HepG2 (cell line): ENCODE data around the gene CFAP73. TPM values are rescaled to one million over a fixed set of nuclear protein-coding genes. Genes with fewer than 3 reads are reported as not detected.
A peak's percentile ranks its signal among the peaks of the same experiment; 100 is the strongest.

Experiments
- ATAC-seq: fragments of 200-7000 bp; cut with Tn5 transposase; 3 replicates; pipeline ENCODE4 v1.9.1; 2020; ENCODE audit warnings: mild to moderate bottlenecking, moderate library complexity
- BruUV-seq: library from RNA; stranded (reverse); fragments of 400-500 nt; replicated peaks from 2 replicates; lab custom pipeline; 2021; lab: Mats Ljungman, UMichigan
- CTCF ChIA-PET: fragments of 300-600 bp; formaldehyde crosslinking; extraction: SDS; loops from one replicate; lab custom pipeline; 2021; ENCODE audit warnings: low total read pairs, inconsistent platforms, low intra/inter-chr PET ratio; lab: Yijun Ruan, JAX
- POLR2A ChIA-PET: fragments of 350-600 bp; sonication (Branson Sonifier 250); formaldehyde crosslinking; loops from one replicate; lab custom pipeline; 2020; ENCODE audit warnings: antibody characterized with exemption, inconsistent platforms; lab: Yijun Ruan, JAX
- DNase-seq: peaks from one replicate; pipeline ENCODE4 v3.0.0-alpha.2; 2015; ENCODE audit warnings: low spot score
- FAIRE-seq: peaks from 3 replicates; lab custom pipeline; 2011; peaks lifted over from hg19 to GRCh38; lab: Jason Lieb, UNC
- H2AFZ ChIP-seq: one replicate; pipeline ENCODE4 v1.6.1; 2011; ENCODE audit warnings: low read length, inconsistent platforms
- H3K27ac ChIP-seq: fragments of 300-600 bp; 3 replicates; pipeline ENCODE4 v1.8.0; 2011; ENCODE audit warnings: mixed run types, mild to moderate bottlenecking, mixed read lengths, low read length, inconsistent platforms; ENCODE audit not compliant: insufficient read depth; ENCODE audit errors: extremely low read length
- H3K27me3 ChIP-seq, 2 experiments: fragments of 200-600 bp in 1 of 2; 2 replicates in 1 of 2; 3 replicates in 1 of 2; pipeline versions ENCODE4 v1.6.0 to v1.8.0; 2011; ENCODE audit warnings: low read length in 2 of 2, mild to moderate bottlenecking in 2 of 2, moderate library complexity in 2 of 2, inconsistent platforms in 1 of 2; ENCODE audit not compliant: insufficient read depth in 2 of 2, control insufficient read depth in 1 of 2
- H3K36me3 ChIP-seq, 2 experiments: fragments of 200-600 bp in 1 of 2; replicated peaks in 1 of 2; 2 replicates in 1 of 2; 3 replicates in 1 of 2; pipeline versions ENCODE4 v1.5.1 to v1.8.0; 2011; ENCODE audit warnings: low read length in 2 of 2, inconsistent platforms in 1 of 2; ENCODE audit not compliant: insufficient read depth in 2 of 2, control insufficient read depth in 1 of 2
- H3K4me1 ChIP-seq: 2 replicates; pipeline ENCODE4 v1.5.1; 2012; ENCODE audit warnings: low read length, inconsistent platforms; ENCODE audit not compliant: insufficient read depth
- H3K4me2 ChIP-seq: 2 replicates; pipeline ENCODE4 v1.6.0; 2011; ENCODE audit warnings: low read depth, low read length, inconsistent platforms
- H3K4me3 ChIP-seq, 3 experiments: fragments of 200-600 bp in 1 of 3; sonication (generic), shearing (Covaris generic) in 1 of 3; replicated peaks in 1 of 3; 2 replicates each; pipeline ENCODE4 v1.5.1; 2011 to 2016; ENCODE audit warnings: low read length in 3 of 3, inconsistent platforms in 2 of 3, low read depth in 2 of 3, mild to moderate bottlenecking in 2 of 3, control low read depth in 1 of 3, mixed read lengths in 1 of 3; ENCODE audit not compliant: insufficient read depth in 1 of 3
- H3K79me2 ChIP-seq: one replicate; pipeline ENCODE4 v1.6.1; 2011; ENCODE audit warnings: low read length, inconsistent platforms; ENCODE audit not compliant: insufficient read depth
- H3K9ac ChIP-seq: 2 replicates; pipeline ENCODE4 v1.6.0; 2011; ENCODE audit warnings: mild to moderate bottlenecking, low read depth, low read length, inconsistent platforms; ENCODE audit not compliant: insufficient read depth
- H3K9me3 ChIP-seq: 2 replicates; pipeline ENCODE4 v1.5.1; 2012; ENCODE audit warnings: mild to moderate bottlenecking, low read length
- H4K20me1 ChIP-seq: 2 replicates; pipeline ENCODE4 v1.6.0; 2011; ENCODE audit warnings: inconsistent platforms, mild to moderate bottlenecking, low read length, moderate library complexity; ENCODE audit not compliant: insufficient read depth
- JUN ChIP-seq: sonication (generic); formaldehyde crosslinking; IDR thresholded peaks from 2 replicates; pipeline ENCODE4 v1.4.0; 2020; ENCODE audit warnings: mild to moderate bottlenecking, missing genetic modification reagents
- NFYB ChIP-seq: sonication (generic); formaldehyde crosslinking; IDR thresholded peaks from 2 replicates; pipeline ENCODE4 v1.4.0; 2020; ENCODE audit warnings: missing genetic modification reagents
- ZFP36L1 ChIP-seq: sonication (generic); formaldehyde crosslinking; IDR thresholded peaks from 2 replicates; pipeline ENCODE4 v1.8.0; 2022; ENCODE audit warnings: mild to moderate bottlenecking, missing genetic modification reagents, moderate library complexity
- ZNF180 ChIP-seq: sonication (generic); formaldehyde crosslinking; IDR thresholded peaks from 2 replicates; pipeline ENCODE4 v1.4.0; 2020; ENCODE audit warnings: low read depth, missing genetic modification reagents, borderline replicate concordance
- ZNF557 ChIP-seq: sonication (generic); formaldehyde crosslinking; IDR thresholded peaks from 2 replicates; pipeline ENCODE4 v1.4.0; 2020; ENCODE audit warnings: missing genetic modification reagents
- ZNF703 ChIP-seq: sonication (generic); formaldehyde crosslinking; IDR thresholded peaks from 2 replicates; pipeline ENCODE4 v1.5.1; 2020; ENCODE audit warnings: missing genetic modification reagents, mild to moderate bottlenecking, moderate library complexity, borderline replicate concordance
- WGBS: methylation state at CpG from one replicate; pipeline ENCODE4 v1.1.6; 2017; ENCODE audit warnings: low lambda C conversion rate; 5-methylcytosine and 5-hydroxymethylcytosine counted together
- in situ Hi-C: cut with HindIII; loops from 2 replicates; pipeline ENCODE4 v1.10.0; 2017; ENCODE audit warnings: low pct_unique_long_range_greater_than_20kb; ENCODE audit not compliant: extremely low pct_ligation_motif_present
- intact Hi-C: fragments of 100-400 bp; cut with micrococcal nuclease; formaldehyde crosslinking; loops from one replicate; pipeline ENCODE4 v1.10.0; 2022; ENCODE audit not compliant: unreplicated experiment
- polyA plus RNA-seq, 8 experiments: library from polyadenylated mRNA; depleted of rRNA in 3 of 8; stranded (reverse) in 7 of 8; unstranded in 1 of 8; fragments of >200 nt; fragmentation: Illumina TruSeq in 4 of 8; extraction: Trizol in 4 of 8; gene quantifications; 2 replicates each; pipeline versions ENCODE4 v1.2.1 to v1.2.3, GENCODE V29; 2011 to 2016; ENCODE audit warnings: low read depth in 4 of 8, missing spikeins in 1 of 8, mixed read lengths in 1 of 8; ENCODE audit not compliant: insufficient read depth in 1 of 8
- total RNA-seq, 5 experiments: library from RNA; depleted of rRNA; stranded (reverse); fragments of >200 nt; fragmentation: Illumina TruSeq; extraction: Trizol; gene quantifications; 2 replicates each; pipeline ENCODE4 v1.2.3, GENCODE V29; 2016; ENCODE audit warnings: low read depth in 1 of 5
- TF ChIP-seq, protein P1 (sequence below): IDR thresholded peaks from 2 replicates; pipeline ENCODE4 v1.6.1; 2016; ENCODE audit warnings: low read depth, borderline replicate concordance
- TF ChIP-seq, protein P2 (sequence below), 2 experiments: sonication (generic) in 1 of 2; formaldehyde crosslinking in 1 of 2; IDR thresholded peaks; 2 replicates each; pipeline versions ENCODE4 v1.5.1 to v1.6.1; 2011 to 2020; ENCODE audit warnings: borderline replicate concordance in 1 of 2, low read depth in 1 of 2, low read length in 1 of 2, mild to moderate bottlenecking in 1 of 2, missing genetic modification reagents in 1 of 2, moderate library complexity in 1 of 2

Gene CFAP73
- total and polyA plus RNA-seq, 2 of the 13 experiments (the other 11 are each of a cell fraction or from before 2014, with no cell fraction given) = not detected

DNA sequence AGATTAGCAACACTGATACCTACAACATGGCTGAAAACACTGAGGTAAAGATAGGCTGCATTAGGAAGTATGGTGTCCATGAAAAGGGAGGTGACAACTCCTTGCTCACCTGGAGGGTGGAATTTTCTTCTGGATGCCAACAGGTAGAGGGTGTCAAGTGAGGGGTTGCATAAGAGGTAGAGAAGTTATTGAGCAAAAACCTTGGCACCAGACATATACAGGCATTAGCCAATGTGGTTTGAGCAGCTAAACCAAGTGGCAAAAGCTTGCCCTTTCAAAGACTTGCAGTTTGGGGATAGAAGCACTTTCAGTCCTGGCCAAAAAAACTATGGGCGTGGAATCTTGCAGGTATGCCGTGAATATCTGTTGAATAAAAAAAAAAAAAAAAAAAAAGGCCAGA, 39.8 kb downstream of the CFAP73 start:
- CTCF ChIA-PET = no interaction called here

DNA sequence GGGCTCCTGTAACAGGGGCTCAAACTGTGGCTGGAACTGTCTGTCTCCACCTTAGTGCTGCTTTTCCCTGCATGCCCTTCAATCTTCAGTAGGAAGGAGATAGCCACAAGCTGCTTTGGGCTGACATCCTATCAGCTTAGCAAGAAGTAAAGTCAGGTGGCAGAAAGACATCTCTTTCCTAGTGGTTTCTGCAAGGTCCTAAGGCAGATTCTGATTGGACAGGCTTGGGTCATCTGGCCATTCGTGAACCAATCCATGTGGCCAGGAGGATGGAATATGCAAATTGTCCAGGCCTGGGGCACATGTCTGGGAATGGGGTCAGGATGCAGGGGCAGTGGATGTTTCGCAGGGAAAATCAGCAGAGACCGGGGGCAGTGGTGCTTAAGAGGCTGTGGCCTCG, 41.2 kb downstream of the CFAP73 start:
- ChIA-PET POLR2A (no interaction called here), CTCF (no interaction called here)
- Histone ChIP-seq H4K20me1 (no peaks in the 10 kb centered on the region), H3K27ac (no peak overlapping the region), H3K9ac (no peak overlapping the region), H3K4me3 (no peak overlapping the region), H2AFZ (no peak overlapping the region), H3K27me3 (no peaks in the 10 kb centered on the region), H3K9me3 (no peaks in the 10 kb centered on the region), H3K4me2 (no peak overlapping the region), H3K4me1 (peaks cover 30% of the 10 kb centered on the region), H3K36me3 (peaks cover 11 to 18% of the 10 kb centered on the region in 2 experiments; a peak in 4 of 5 replicates), H3K79me2 (peaks cover 22% of the 10 kb centered on the region)
- FAIRE-seq (peak; percentile 51), ATAC-seq (peak; percentile 52), DNase-seq (peak; percentile 43)
- in situ Hi-C loops (loop anchor here (10.0 kb wide), 1 partner anchor 164 kb away; the partner anchor contains the start of gene PLBD2), intact Hi-C loops (loop anchor here (10.0 kb wide), 2 partner anchors 84 to 234 kb away; partner anchors contain the start of gene SDSL)
- WGBS = 97% methylated on average over 3 of the region's 4 CpGs
- BruUV-seq = no TSS peak
- peak; percentile 77 for TF ChIP-seq NFYB (CRISPR knock-in tag)
- no peak for TF ChIP-seq ZNF180
- no peak for TF ChIP-seq ZFP36L1 (CRISPR knock-in tag)
- TF ChIP-seq, protein P1, sequence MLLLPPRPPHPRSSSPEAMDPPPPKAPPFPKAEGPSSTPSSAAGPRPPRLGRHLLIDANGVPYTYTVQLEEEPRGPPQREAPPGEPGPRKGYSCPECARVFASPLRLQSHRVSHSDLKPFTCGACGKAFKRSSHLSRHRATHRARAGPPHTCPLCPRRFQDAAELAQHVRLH (CRISPR knock-in tag) = no peak
- TF ChIP-seq, protein P2, sequence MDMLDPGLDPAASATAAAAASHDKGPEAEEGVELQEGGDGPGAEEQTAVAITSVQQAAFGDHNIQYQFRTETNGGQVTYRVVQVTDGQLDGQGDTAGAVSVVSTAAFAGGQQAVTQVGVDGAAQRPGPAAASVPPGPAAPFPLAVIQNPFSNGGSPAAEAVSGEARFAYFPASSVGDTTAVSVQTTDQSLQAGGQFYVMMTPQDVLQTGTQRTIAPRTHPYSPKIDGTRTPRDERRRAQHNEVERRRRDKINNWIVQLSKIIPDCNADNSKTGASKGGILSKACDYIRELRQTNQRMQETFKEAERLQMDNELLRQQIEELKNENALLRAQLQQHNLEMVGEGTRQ (IDR thresholded peaks at IDR 0.05; ENCODE audit: low read depth, low read length) = peak; percentile 62
- TF ChIP-seq, protein P2 (CRISPR knock-in tag; IDR thresholded peaks at IDR 0.05; ENCODE audit: borderline replicate concordance) = peak; percentile 73; the same call in 1 of the 2 replicates

More for the DNA sequence above, 39.8 kb downstream of the CFAP73 start:
- in situ Hi-C loops = no loop called here
- no peak overlapping the region for H3K9ac ChIP-seq
- H2AFZ ChIP-seq = no peak overlapping the region
- no peak for ATAC-seq
- H3K27me3 ChIP-seq = no peaks in the 10 kb centered on the region
- H3K9me3 ChIP-seq = no peaks in the 10 kb centered on the region
- DNase-seq = no peak
- peaks cover 11 to 18% of the 10 kb centered on the region in 2 experiments; a peak in 4 of 5 replicates for H3K36me3 ChIP-seq
- whole genome bisulfite sequencing = 98% methylated on average over 2 of the region's 2 CpGs
- POLR2A ChIA-PET = interaction anchor here (0.7 kb wide), 1 partner anchor 15 kb away, joined by 3 read pairs; no protein-coding TSS in a partner anchor
- no TSS peak for BruUV-seq
- H3K4me1 ChIP-seq = peaks cover 28% of the 10 kb centered on the region
- H3K4me2 ChIP-seq = no peak overlapping the region
- H3K27ac ChIP-seq = no peak overlapping the region
- no peak for FAIRE-seq
- H4K20me1 ChIP-seq = no peaks in the 10 kb centered on the region
- H3K4me3 ChIP-seq = no peak overlapping the region
- TF ChIP-seq ZNF557 (CRISPR knock-in tag) (no peak), JUN (CRISPR knock-in tag) (no peak), ZNF703 (CRISPR knock-in tag) (no peak)
- H3K79me2 ChIP-seq = peaks cover 26% of the 10 kb centered on the region
- intact Hi-C loops = no loop called here
